Endodermal cell (in vitro differentiated cells): ENCODE data around the gene PHF2. TPM values are rescaled to one million over a fixed set of nuclear protein-coding genes. Genes with fewer than 3 reads are reported as not detected.

Experiments used
- DNase-seq: peaks from one replicate; pipeline ENCODE4 v3.0.0-alpha.2; 2017
- H3K27ac ChIP-seq: 2 replicates; pipeline ENCODE4 v1.5.1; 2013; ENCODE audit warnings: mild to moderate bottlenecking, low read depth, low read length, moderate library complexity
- H3K27me3 ChIP-seq: 2 replicates; pipeline ENCODE4 v1.6.1; 2013; ENCODE audit warnings: mild to moderate bottlenecking, low read length, moderate library complexity; ENCODE audit not compliant: insufficient read depth, control insufficient read depth, poor library complexity, severe bottlenecking
- H3K36me3 ChIP-seq: 2 replicates; pipeline ENCODE4 v1.7.0; 2013; ENCODE audit warnings: mild to moderate bottlenecking, low read length, moderate library complexity; ENCODE audit not compliant: control insufficient read depth, insufficient read depth
- H3K4me1 ChIP-seq: one replicate; pipeline ENCODE4 v1.7.0; 2013; ENCODE audit warnings: low read length; ENCODE audit not compliant: control insufficient read depth, insufficient read depth
- H3K4me3 ChIP-seq: 2 replicates; pipeline ENCODE4 v1.5.1; 2013; ENCODE audit warnings: mild to moderate bottlenecking, low read length, moderate library complexity
- H3K9ac ChIP-seq: 2 replicates; pipeline ENCODE4 v1.6.1; 2013; ENCODE audit warnings: mild to moderate bottlenecking, low read length, moderate library complexity; ENCODE audit not compliant: poor library complexity, severe bottlenecking; ENCODE audit errors: extremely low read depth
- H3K9me3 ChIP-seq: 2 replicates; pipeline ENCODE4 v1.6.1; 2013; ENCODE audit warnings: mild to moderate bottlenecking, low read length, moderate library complexity; ENCODE audit not compliant: control insufficient read depth
- H3K27ac Mint-ChIP-seq: 2 replicates; pipeline ENCODE4 v1.8.0; 2020; ENCODE audit warnings: mixed read lengths
- H3K27me3 Mint-ChIP-seq: 2 replicates; pipeline ENCODE4 v1.8.0; 2021; ENCODE audit warnings: mild to moderate bottlenecking, mixed read lengths; ENCODE audit not compliant: insufficient read depth
- H3K36me3 Mint-ChIP-seq: 2 replicates; pipeline ENCODE4 v1.8.0; 2020; ENCODE audit warnings: low read depth, mixed read lengths
- H3K4me1 Mint-ChIP-seq: 2 replicates; pipeline ENCODE4 v1.8.0; 2020; ENCODE audit warnings: mixed read lengths
- H3K4me3 Mint-ChIP-seq: 2 replicates; pipeline ENCODE4 v1.8.0; 2020; ENCODE audit warnings: mild to moderate bottlenecking, moderate library complexity, mixed read lengths
- H3K9me3 Mint-ChIP-seq: 2 replicates; pipeline ENCODE4 v1.8.0; 2020; ENCODE audit warnings: mild to moderate bottlenecking, mixed read lengths
- WGBS, 2 experiments: methylation state at CpG; one replicate each; pipeline versions ENCODE4 v1.1.5 to v1.1.7; 2013; ENCODE audit warnings: missing lambda C conversion rate in 2 of 2, mixed read lengths in 1 of 2; ENCODE audit not compliant: insufficient coverage in 1 of 2, insufficient read length in 1 of 2; 5-methylcytosine and 5-hydroxymethylcytosine counted together
- total RNA-seq, 2 donors: library from RNA; stranded (reverse); fragmentation: NEBNext Ultra II Directional in 1 of 2; extraction: Animal tissue kit (Norgen Biotek cat#: 25700) in 1 of 2; gene quantifications; 2 replicates in 1 of 2; 3 replicates in 1 of 2; pipeline ENCODE4 v1.2.1, GENCODE V29; 2021
- TF ChIP-seq, protein P1 (sequence below): fragments of 200-600 bp; sonication (generic); conservative IDR thresholded peaks from 2 replicates; pipeline ENCODE4 v1.5.0; 2021; ENCODE audit warnings: antibody characterized with exemption, mild to moderate bottlenecking

Gene PHF2
- total RNA-seq, 2 donors from 2014 or later, result 17.1 to 20.2 TPM

DNA sequence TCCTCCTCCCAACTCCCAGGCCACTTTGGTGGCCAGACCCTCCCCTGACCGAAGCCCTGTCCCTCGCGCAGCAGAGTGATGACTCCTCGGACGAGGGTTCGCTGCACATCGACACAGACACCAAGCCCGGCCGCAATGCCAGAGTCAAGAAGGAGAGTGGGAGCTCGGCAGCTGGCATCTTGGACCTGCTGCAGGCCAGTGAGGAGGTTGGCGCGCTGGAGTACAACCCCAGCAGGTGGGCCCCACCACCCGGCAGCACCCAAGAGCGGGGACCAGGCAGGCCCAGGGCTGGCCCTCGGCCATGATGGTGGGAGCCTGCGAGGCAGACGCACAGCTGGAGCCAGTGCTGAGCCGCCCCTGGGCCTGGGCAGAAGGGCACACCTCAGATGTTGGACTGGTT is 90.6 kb downstream of the PHF2 start:
- Histone ChIP-seq H3K36me3 (peaks cover 7% of the 10 kb centered on the region), H3K27ac (no peak overlapping the region), H3K9me3 (no peaks in the 10 kb centered on the region), H3K27me3 (no peaks in the 10 kb centered on the region), H3K4me1 (no peaks in the 10 kb centered on the region), H3K9ac (no peak overlapping the region), H3K4me3 (no peak overlapping the region)
- H3K36me3 Mint-ChIP-seq, result peaks cover 13% of the 10 kb centered on the region
- no peaks in the 10 kb centered on the region for H3K9me3 Mint-ChIP-seq
- 93 to 100% methylated on average over 8 to 18 of the region's 18 CpGs for WGBS, 2 experiments
- DNase-seq, result peak; percentile 28
- TF ChIP-seq, protein P1, sequence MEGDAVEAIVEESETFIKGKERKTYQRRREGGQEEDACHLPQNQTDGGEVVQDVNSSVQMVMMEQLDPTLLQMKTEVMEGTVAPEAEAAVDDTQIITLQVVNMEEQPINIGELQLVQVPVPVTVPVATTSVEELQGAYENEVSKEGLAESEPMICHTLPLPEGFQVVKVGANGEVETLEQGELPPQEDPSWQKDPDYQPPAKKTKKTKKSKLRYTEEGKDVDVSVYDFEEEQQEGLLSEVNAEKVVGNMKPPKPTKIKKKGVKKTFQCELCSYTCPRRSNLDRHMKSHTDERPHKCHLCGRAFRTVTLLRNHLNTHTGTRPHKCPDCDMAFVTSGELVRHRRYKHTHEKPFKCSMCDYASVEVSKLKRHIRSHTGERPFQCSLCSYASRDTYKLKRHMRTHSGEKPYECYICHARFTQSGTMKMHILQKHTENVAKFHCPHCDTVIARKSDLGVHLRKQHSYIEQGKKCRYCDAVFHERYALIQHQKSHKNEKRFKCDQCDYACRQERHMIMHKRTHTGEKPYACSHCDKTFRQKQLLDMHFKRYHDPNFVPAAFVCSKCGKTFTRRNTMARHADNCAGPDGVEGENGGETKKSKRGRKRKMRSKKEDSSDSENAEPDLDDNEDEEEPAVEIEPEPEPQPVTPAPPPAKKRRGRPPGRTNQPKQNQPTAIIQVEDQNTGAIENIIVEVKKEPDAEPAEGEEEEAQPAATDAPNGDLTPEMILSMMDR, result no peak
- H3K27me3 Mint-ChIP-seq, result no peaks in the 10 kb centered on the region
- H3K4me3 Mint-ChIP-seq, result no peak overlapping the region
- H3K4me1 Mint-ChIP-seq, result peaks cover 3% of the 10 kb centered on the region
- H3K27ac Mint-ChIP-seq, result no peak overlapping the region

DNA sequence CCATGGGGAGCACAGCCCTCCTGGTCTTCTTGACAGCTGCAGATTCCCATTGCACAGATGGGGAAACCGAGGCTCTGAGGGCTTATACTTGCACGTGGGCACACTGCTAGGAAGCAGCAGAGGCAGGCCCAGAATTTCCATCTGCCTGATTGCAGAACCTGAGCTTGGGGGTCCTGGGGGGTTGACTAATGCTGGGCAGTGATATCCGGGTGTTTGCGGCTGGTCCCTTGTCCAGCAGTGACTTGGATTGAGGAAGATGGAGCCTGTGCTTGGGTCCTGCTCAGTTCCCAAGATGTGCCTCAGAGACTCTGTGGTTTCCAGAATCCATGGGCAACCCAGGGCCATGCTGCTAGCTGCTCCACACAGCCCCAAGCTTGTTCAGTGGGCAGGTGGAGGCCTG is 91.2 kb downstream of the PHF2 start:
- Histone ChIP-seq H3K36me3 (peaks cover 7% of the 10 kb centered on the region), H3K9ac (no peak overlapping the region), H3K27ac (no peak overlapping the region), H3K4me1 (no peaks in the 10 kb centered on the region), H3K27me3 (no peaks in the 10 kb centered on the region), H3K9me3 (no peaks in the 10 kb centered on the region), H3K4me3 (no peak overlapping the region)
- Mint-ChIP-seq H3K36me3 (peaks cover 13% of the 10 kb centered on the region), H3K4me3 (no peak overlapping the region), H3K9me3 (no peaks in the 10 kb centered on the region), H3K4me1 (peaks cover 3% of the 10 kb centered on the region), H3K27me3 (no peaks in the 10 kb centered on the region), H3K27ac (no peak overlapping the region)
- peak; percentile 24 for DNase-seq
- whole genome bisulfite sequencing, 2 experiments, result 77 to 93% methylated on average over 2 to 4 of the region's 4 CpGs
- TF ChIP-seq, protein P1, result no peak

DNA sequence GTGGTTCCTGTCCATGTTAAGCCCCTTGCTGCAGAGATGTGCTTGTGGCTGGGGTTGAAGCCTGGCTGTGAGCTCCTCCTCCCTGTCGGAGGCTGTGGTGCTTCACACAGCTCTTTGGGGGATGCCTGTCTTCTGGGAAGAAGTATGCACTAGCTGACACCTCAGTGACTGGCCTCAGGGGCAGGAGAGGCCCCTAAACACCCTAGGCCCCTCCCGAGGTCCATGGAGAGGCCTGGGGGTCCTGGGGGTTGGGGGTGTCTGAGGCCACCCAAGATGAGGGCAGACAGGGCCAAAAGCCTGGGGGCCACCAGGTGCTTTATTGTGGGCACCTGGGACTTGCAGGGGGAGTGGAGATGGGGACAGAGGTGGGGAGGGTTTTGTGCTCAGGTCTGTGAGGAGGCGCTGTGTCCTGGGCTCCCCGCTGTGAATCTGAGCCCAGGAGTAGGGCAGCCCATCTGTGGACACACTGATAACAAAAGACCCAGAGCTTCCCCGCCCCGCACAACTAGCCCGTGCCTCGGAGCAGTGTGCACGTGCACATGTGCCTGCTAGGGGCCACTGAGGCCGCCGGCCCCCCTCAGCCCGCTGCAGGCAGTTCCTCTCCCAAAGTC is 92.0 kb downstream of the PHF2 start:
- WGBS, 2 experiments, result 85 to 88% methylated on average over 10 to 12 of the region's 12 CpGs

More for the DNA sequence above, 92.0 kb downstream of the PHF2 start:
- Mint-ChIP-seq H3K36me3 (peaks cover 13% of the 10 kb centered on the region), H3K27ac (no peak overlapping the region), H3K9me3 (no peaks in the 10 kb centered on the region), H3K27me3 (no peaks in the 10 kb centered on the region), H3K4me3 (no peak overlapping the region), H3K4me1 (peaks cover 3% of the 10 kb centered on the region)
- Histone ChIP-seq H3K27me3 (no peaks in the 10 kb centered on the region), H3K9ac (no peak overlapping the region), H3K36me3 (peaks cover 7% of the 10 kb centered on the region), H3K27ac (peak overlapping the region; percentile 38), H3K4me3 (no peak overlapping the region), H3K4me1 (no peaks in the 10 kb centered on the region), H3K9me3 (no peaks in the 10 kb centered on the region)
- peak; percentile 48 for DNase-seq
- TF ChIP-seq, protein P1, result no peak
